ENCODE data around the gene CDC27. TPM values are rescaled to one million over a fixed set of nuclear protein-coding genes. Genes with fewer than 3 reads are reported as not detected.
A peak's percentile ranks its signal among the peaks of the same experiment; 100 is the strongest.
"Not testable (repeated sequence)": the region's sequence is repeated elsewhere in the genome, so short reads cannot be mapped to it uniquely, and the experiment has no call there.

The CDC27 gene
- total RNA-seq, 1 donor, result 37.2 TPM

- DNase-seq (ENCODE audit: low read depth in 2 of 3, low spot score in 2 of 3), result no peak
These were observed 8.7 kb upstream of the CDC27 start for GRCh38 chr17:47197821-47198220.

- DNase-seq (ENCODE audit: low read depth in 2 of 3, low spot score in 2 of 3), result no peak
These were observed 4.9 kb upstream of the CDC27 start for GRCh38 chr17:47193931-47194511.

- peak in 2 of 3 donors; percentile 51 to 65 for DNase-seq (ENCODE audit: low read depth in 2 of 3, low spot score in 2 of 3)
These were observed 3.5 kb upstream of the CDC27 start for GRCh38 chr17:47192554-47192953.

GRCh38 chr17:47190770-47191169, 1.7 kb upstream of the CDC27 start:
- no peak for DNase-seq (ENCODE audit: low read depth in 2 of 3, low spot score in 2 of 3)

GRCh38 chr17:47190243-47190642, 1.1 kb upstream of the CDC27 start:
- no peak for DNase-seq (ENCODE audit: low read depth in 2 of 3, low spot score in 2 of 3)

- no peak for DNase-seq (ENCODE audit: low read depth in 2 of 3, low spot score in 2 of 3)
These were observed 690 bp upstream of the CDC27 start for GRCh38 chr17:47189732-47190237.

- DNase-seq (ENCODE audit: low read depth in 2 of 3, low spot score in 2 of 3), result peak; percentile 13 to 24 (median 17)
These were observed 722 bp downstream of the CDC27 start for GRCh38 chr17:47188271-47188875.

- DNase-seq (ENCODE audit: low read depth in 2 of 3, low spot score in 2 of 3), result no peak
These were observed 4.4 kb downstream of the CDC27 start for GRCh38 chr17:47184681-47185080.

- not testable (repeated sequence) for DNase-seq (ENCODE audit: low read depth in 2 of 3, low spot score in 2 of 3)
These were observed 8.1 kb downstream of the CDC27 start for GRCh38 chr17:47180988-47181387.

GRCh38 chr17:47180337-47180736, 8.8 kb downstream of the CDC27 start:
- no peak for DNase-seq (ENCODE audit: low read depth in 2 of 3, low spot score in 2 of 3)

- no peak for DNase-seq (ENCODE audit: low read depth in 2 of 3, low spot score in 2 of 3)
These were observed 10.0 kb downstream of the CDC27 start for GRCh38 chr17:47179141-47179540.

GRCh38 chr17:47177261-47177660, 11.8 kb downstream of the CDC27 start:
- DNase-seq (ENCODE audit: low read depth in 2 of 3, low spot score in 2 of 3), result no peak

GRCh38 chr17:47176389-47176826, 12.7 kb downstream of the CDC27 start:
- no peak for DNase-seq (ENCODE audit: low read depth in 2 of 3, low spot score in 2 of 3)

- not testable (repeated sequence) for DNase-seq (ENCODE audit: low read depth in 2 of 3, low spot score in 2 of 3)
These were observed 14.3 kb downstream of the CDC27 start for GRCh38 chr17:47174823-47175222.

- no peak for DNase-seq (ENCODE audit: low read depth in 2 of 3, low spot score in 2 of 3)
These were observed 16.2 kb downstream of the CDC27 start for GRCh38 chr17:47172696-47173565.

GRCh38 chr17:47170710-47171109, 18.4 kb downstream of the CDC27 start:
- DNase-seq (ENCODE audit: low read depth in 2 of 3, low spot score in 2 of 3), result no peak

- not testable (repeated sequence) for DNase-seq (ENCODE audit: low read depth in 2 of 3, low spot score in 2 of 3)
These were observed 20.2 kb downstream of the CDC27 start for GRCh38 chr17:47168896-47169295.

- not testable (repeated sequence) for DNase-seq (ENCODE audit: low read depth in 2 of 3, low spot score in 2 of 3)
These were observed 22.2 kb downstream of the CDC27 start for GRCh38 chr17:47166854-47167253.

- no peak for DNase-seq (ENCODE audit: low read depth in 2 of 3, low spot score in 2 of 3)
These were observed 24.0 kb downstream of the CDC27 start for GRCh38 chr17:47165137-47165536.

- no peak for DNase-seq (ENCODE audit: low read depth in 2 of 3, low spot score in 2 of 3)
These were observed 24.8 kb downstream of the CDC27 start for GRCh38 chr17:47164263-47164662.

GRCh38 chr17:47162013-47162622, 27.0 kb downstream of the CDC27 start:
- peak in 2 of 3 donors; percentile 24 to 48 for DNase-seq (ENCODE audit: low read depth in 2 of 3, low spot score in 2 of 3)
